ENCODE measurements around the gene GNA14. TPM values are rescaled to one million over a fixed set of nuclear protein-coding genes. Genes with fewer than 3 reads are reported as not detected.
A peak's percentile ranks its signal among the peaks of the same experiment; 100 is the strongest.

Gene GNA14
- total and polyA plus RNA-seq, 8 donors = 4.3 to 12.8 (median 10.1) TPM

DNA sequence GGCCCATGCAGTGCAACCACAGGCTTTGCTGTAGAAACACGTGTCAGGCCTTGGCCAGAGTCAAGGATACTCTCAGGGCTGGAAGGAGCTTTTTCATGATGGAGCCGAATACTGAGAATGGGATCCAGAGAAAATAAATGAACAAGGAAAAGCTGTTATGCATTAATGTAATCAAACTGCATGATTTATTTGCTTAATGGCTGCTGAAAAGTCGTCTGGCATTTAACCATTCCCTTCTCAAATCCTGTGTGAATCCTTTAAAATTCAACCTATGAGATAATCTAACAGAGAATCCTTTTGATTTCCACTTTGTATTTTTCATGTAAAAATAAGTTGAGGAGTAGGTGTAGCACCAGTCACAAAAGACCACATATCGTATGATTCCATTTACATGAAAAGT is 24.1 kb upstream of the GNA14 start:
- Histone ChIP-seq H3K4me3 (no peak overlapping the region), H3K9me3 (no peaks in the 10 kb centered on the region), H3K27me3 (no peaks in the 10 kb centered on the region), H3K4me1 (no peaks in the 10 kb centered on the region), H3K36me3 (no peaks in the 10 kb centered on the region), H3K27ac (no peak overlapping the region)
- DNase-seq = no peak
- intact Hi-C loops (cut with DNase I) = no loop called here
- TF ChIP-seq, protein P1, sequence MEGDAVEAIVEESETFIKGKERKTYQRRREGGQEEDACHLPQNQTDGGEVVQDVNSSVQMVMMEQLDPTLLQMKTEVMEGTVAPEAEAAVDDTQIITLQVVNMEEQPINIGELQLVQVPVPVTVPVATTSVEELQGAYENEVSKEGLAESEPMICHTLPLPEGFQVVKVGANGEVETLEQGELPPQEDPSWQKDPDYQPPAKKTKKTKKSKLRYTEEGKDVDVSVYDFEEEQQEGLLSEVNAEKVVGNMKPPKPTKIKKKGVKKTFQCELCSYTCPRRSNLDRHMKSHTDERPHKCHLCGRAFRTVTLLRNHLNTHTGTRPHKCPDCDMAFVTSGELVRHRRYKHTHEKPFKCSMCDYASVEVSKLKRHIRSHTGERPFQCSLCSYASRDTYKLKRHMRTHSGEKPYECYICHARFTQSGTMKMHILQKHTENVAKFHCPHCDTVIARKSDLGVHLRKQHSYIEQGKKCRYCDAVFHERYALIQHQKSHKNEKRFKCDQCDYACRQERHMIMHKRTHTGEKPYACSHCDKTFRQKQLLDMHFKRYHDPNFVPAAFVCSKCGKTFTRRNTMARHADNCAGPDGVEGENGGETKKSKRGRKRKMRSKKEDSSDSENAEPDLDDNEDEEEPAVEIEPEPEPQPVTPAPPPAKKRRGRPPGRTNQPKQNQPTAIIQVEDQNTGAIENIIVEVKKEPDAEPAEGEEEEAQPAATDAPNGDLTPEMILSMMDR (IDR thresholded peaks at IDR 0.05) = no peak
- ATAC-seq = no peak

DNA sequence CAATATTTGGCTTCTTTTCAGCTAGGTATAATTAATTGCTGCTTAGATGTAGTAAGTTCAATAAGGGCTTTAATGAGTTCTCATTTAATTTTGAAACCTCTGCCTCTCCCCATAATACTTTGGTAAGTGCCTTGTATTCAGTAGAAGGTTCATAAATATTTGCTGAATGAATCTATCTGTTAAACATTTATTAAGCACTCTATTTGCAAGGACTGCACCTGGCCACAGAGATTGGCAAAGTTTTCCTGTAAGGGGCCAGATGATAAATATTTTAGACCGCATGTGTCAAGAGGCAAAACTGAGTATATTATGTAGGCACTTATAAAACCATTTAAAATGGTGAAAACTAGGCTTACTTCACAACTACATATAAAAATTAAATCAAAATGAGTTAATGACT is 19.0 kb upstream of the GNA14 start:
- Histone ChIP-seq H3K27me3 (no peaks in the 10 kb centered on the region), H3K4me1 (no peaks in the 10 kb centered on the region), H3K27ac (no peak overlapping the region), H3K9me3 (no peaks in the 10 kb centered on the region), H3K4me3 (no peak overlapping the region), H3K36me3 (no peaks in the 10 kb centered on the region)
- TF ChIP-seq, protein P1 (IDR thresholded peaks at IDR 0.05) = no peak
- ATAC-seq (peak; percentile 65), DNase-seq (no peak)
- intact Hi-C loops (cut with DNase I) = no loop called here

DNA sequence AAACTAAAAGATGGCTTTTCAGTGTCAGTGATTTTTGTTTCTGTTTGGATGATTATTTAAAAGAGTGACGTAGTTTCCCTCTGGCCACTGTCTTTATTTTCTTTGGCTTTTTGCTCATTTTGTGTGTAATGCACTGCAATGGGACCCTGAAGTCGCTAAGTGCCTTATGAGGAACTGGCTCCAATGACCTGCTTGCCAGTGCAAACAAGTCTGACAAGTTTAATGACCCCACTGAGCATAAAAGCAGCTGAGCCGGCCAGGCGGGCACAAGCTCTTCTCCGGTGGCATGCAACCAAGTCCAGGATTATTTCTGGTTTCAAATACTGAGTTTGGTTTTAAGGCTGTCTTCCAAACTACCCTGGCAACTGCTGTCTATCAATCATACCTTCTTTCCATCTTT is 15.6 kb upstream of the GNA14 start:
- Histone ChIP-seq H3K4me3 (no peak overlapping the region), H3K4me1 (no peaks in the 10 kb centered on the region), H3K9me3 (no peaks in the 10 kb centered on the region), H3K36me3 (no peaks in the 10 kb centered on the region), H3K27ac (no peak overlapping the region), H3K27me3 (no peaks in the 10 kb centered on the region)
- intact Hi-C loops (cut with DNase I) = no loop called here
- TF ChIP-seq, protein P1 (IDR thresholded peaks at IDR 0.05) = no peak
- ATAC-seq (peak; percentile 87), DNase-seq (peak in 2 of 4 donors; percentile 43 to 59)

- Histone ChIP-seq H3K9me3 (no peaks in the 10 kb centered on the region), H3K27me3 (no peaks in the 10 kb centered on the region), H3K36me3 (no peaks in the 10 kb centered on the region), H3K27ac (no peak overlapping the region), H3K4me1 (no peaks in the 10 kb centered on the region), H3K4me3 (no peak overlapping the region)
- ATAC-seq (no peak), DNase-seq (no peak)
- TF ChIP-seq, protein P1 (IDR thresholded peaks at IDR 0.05) = no peak
- intact Hi-C loops (cut with DNase I) = no loop called here
Observed at GRCh38 chr9:77661566-77662085, 13.5 kb upstream of the GNA14 start.

- H3K27me3 ChIP-seq = no peaks in the 10 kb centered on the region
- TF ChIP-seq, protein P1 (IDR thresholded peaks at IDR 0.05) = no peak
- H3K4me1 ChIP-seq = no peaks in the 10 kb centered on the region
- no peak for DNase-seq
- no peaks in the 10 kb centered on the region for H3K9me3 ChIP-seq
- no peaks in the 10 kb centered on the region for H3K36me3 ChIP-seq
- intact Hi-C loops (cut with DNase I) = no loop called here
- ATAC-seq = no peak
- no peak overlapping the region for H3K27ac ChIP-seq
- H3K4me3 ChIP-seq = no peak overlapping the region
Observed at GRCh38 chr9:77659926-77660325, 11.8 kb upstream of the GNA14 start.
